A549 (cell line): ENCODE measurements around the gene PEX11B. TPM values are rescaled to one million over a fixed set of nuclear protein-coding genes. Genes with fewer than 3 reads are reported as not detected.
A peak's percentile ranks its signal among the peaks of the same experiment; 100 is the strongest.

Experiments
- ATAC-seq, 2 experiments: fragments of 200-7000 bp in 1 of 2; fragments of >200 bp in 1 of 2; cut with Nextera tagmentation in 1 of 2; cut with Tn5 transposase in 1 of 2; 3 replicates each; pipeline versions ENCODE4 v1.8.0 to v1.9.1; 2018 to 2020; ENCODE audit warnings: mild to moderate bottlenecking in 1 of 2, moderate library complexity in 1 of 2
- CTCF ChIA-PET: fragments of 300-600 bp; sonication (Branson Sonifier 250); formaldehyde crosslinking; extraction: SDS; loops from one replicate; lab custom pipeline; 2021; ENCODE audit warnings: antibody characterized with exemption, inconsistent platforms; lab: Yijun Ruan, JAX
- POLR2A ChIA-PET: fragments of 350-600 bp; formaldehyde crosslinking; extraction: SDS; loops from one replicate; lab custom pipeline; 2021; ENCODE audit warnings: antibody characterized with exemption, inconsistent platforms; lab: Yijun Ruan, JAX
- DNase-seq, 2 experiments: peaks; one replicate each; pipeline versions ENCODE4 v3.0.0 to v3.0.0-alpha.2; 2011 to 2016; ENCODE audit warnings: low read depth in 1 of 2, low spot score in 1 of 2
- FAIRE-seq: peaks from 2 replicates; lab custom pipeline; 2011; peaks lifted over from hg19 to GRCh38; lab: Jason Lieb, UNC
- H3K27ac ChIP-seq, 2 experiments: fragments of >200 bp; sonication (Bioruptor Twin); formaldehyde crosslinking; 3 replicates each; pipeline ENCODE4 v1.5.1; 2016 to 2017
- H3K4me1 ChIP-seq: fragments of >200 bp; sonication (Bioruptor Twin); formaldehyde crosslinking; 3 replicates; pipeline ENCODE4 v1.6.1; 2016
- H3K4me2 ChIP-seq: fragments of >200 bp; sonication (Bioruptor Twin); formaldehyde crosslinking; 3 replicates; pipeline ENCODE4 v1.6.1; 2016
- H3K4me3 ChIP-seq: fragments of >200 bp; sonication (Bioruptor Twin); formaldehyde crosslinking; 3 replicates; pipeline ENCODE4 v1.5.1; 2016
- H3K9me3 ChIP-seq: fragments of >200 bp; sonication (Bioruptor Twin); formaldehyde crosslinking; 3 replicates; pipeline ENCODE4 v1.6.1; 2016
- ATOH8 ChIP-seq: fragments of 250-450 bp; sonication (Bioruptor Pico); IDR thresholded peaks from 2 replicates; pipeline ENCODE4 v1.5.0; 2020; ENCODE audit warnings: low read depth, mild to moderate bottlenecking, moderate library complexity
- CHD2 ChIP-seq: fragments of 150-350 bp; IDR thresholded peaks from 2 replicates; pipeline ENCODE4 v1.6.1; 2014; ENCODE audit warnings: low read length; ENCODE audit not compliant: partially characterized antibody
- CHD4 ChIP-seq: fragments of 200-600 bp; sonication (generic); IDR thresholded peaks from 2 replicates; pipeline ENCODE4 v1.6.1; 2016; ENCODE audit warnings: antibody characterized with exemption, mild to moderate bottlenecking, borderline replicate concordance
- GATA3 ChIP-seq: IDR thresholded peaks from 2 replicates; pipeline ENCODE4 v1.6.1; 2012; ENCODE audit warnings: borderline replicate concordance
- HOXA7 ChIP-seq: fragments of 250-450 bp; sonication (Bioruptor Pico); IDR thresholded peaks from 2 replicates; pipeline ENCODE4 v1.5.0; 2020; ENCODE audit warnings: mild to moderate bottlenecking, moderate library complexity
- HOXB13 ChIP-seq: fragments of 250-450 bp; sonication (Bioruptor Pico); IDR thresholded peaks from 2 replicates; pipeline ENCODE4 v1.5.0; 2020; ENCODE audit warnings: low read depth, mild to moderate bottlenecking, moderate library complexity
- JUN ChIP-seq, 2 experiments: fragments of >200 bp; sonication (Bioruptor Twin); formaldehyde crosslinking; IDR thresholded peaks; 2 replicates in 1 of 2; 3 replicates in 1 of 2; pipeline ENCODE4 v1.6.1; 2016 to 2017
- KDM5A ChIP-seq: fragments of 200-600 bp; sonication (generic); IDR thresholded peaks from 2 replicates; pipeline ENCODE4 v1.6.1; 2016; ENCODE audit warnings: antibody characterized with exemption, mild to moderate bottlenecking
- NPAS2 ChIP-seq: fragments of 250-450 bp; sonication (Bioruptor Pico); IDR thresholded peaks from 2 replicates; pipeline ENCODE4 v1.8.0; 2022; ENCODE audit warnings: mild to moderate bottlenecking, moderate library complexity, borderline replicate concordance
- PBX3 ChIP-seq: IDR thresholded peaks from 2 replicates; pipeline ENCODE4 v1.6.1; 2012
- PHF8 ChIP-seq: fragments of 200-600 bp; sonication (generic); IDR thresholded peaks from 2 replicates; pipeline ENCODE4 v1.6.1; 2016; ENCODE audit warnings: low read depth, mild to moderate bottlenecking, antibody characterized with exemption, moderate library complexity, borderline replicate concordance
- POLR2A ChIP-seq: IDR thresholded peaks from 2 replicates; pipeline ENCODE4 v1.6.1; 2012; ENCODE audit warnings: mild to moderate bottlenecking, low read length
- POLR2AphosphoS2 ChIP-seq: conservative IDR thresholded peaks from 2 replicates; pipeline ENCODE4 v1.6.1; 2012; ENCODE audit warnings: low read length, improper control_type of control experiment, inconsistent platforms
- RAD21 ChIP-seq, 2 experiments: fragments of >200 bp in 1 of 2; sonication (Bioruptor Twin) in 1 of 2; formaldehyde crosslinking in 1 of 2; IDR thresholded peaks in 1 of 2; conservative IDR thresholded peaks in 1 of 2; 2 replicates in 1 of 2; 3 replicates in 1 of 2; pipeline ENCODE4 v1.6.1; 2012 to 2018; ENCODE audit warnings: inconsistent platforms in 1 of 2
- SMC3 ChIP-seq: fragments of >200 bp; sonication (Bioruptor Twin); formaldehyde crosslinking; IDR thresholded peaks from 3 replicates; pipeline ENCODE4 v1.6.1; 2018; ENCODE audit warnings: inconsistent platforms
- SREBF2 ChIP-seq: fragments of 450-650 bp; IDR thresholded peaks from 2 replicates; pipeline ENCODE4 v1.6.1; 2014; ENCODE audit warnings: mild to moderate bottlenecking, moderate library complexity
- WGBS: methylation state at CpG from one replicate; pipeline ENCODE4 v1.1.6; 2017; ENCODE audit errors: missing lambda C conversion rate; 5-methylcytosine and 5-hydroxymethylcytosine counted together
- polyA minus RNA-seq: library from RNA; depleted of rRNA, polyadenylated mRNA; stranded (reverse); fragments of >200 nt; gene quantifications from 2 replicates; pipeline ENCODE4 v1.2.3, GENCODE V29; 2011; rRNA and poly(A)+ RNA removed
- polyA plus RNA-seq, 4 experiments: library from polyadenylated mRNA; depleted of rRNA in 3 of 4; stranded (reverse); fragments of >200 nt; fragmentation: RNase III in 1 of 4; extraction: RNeasy Plus Mini Kit Qiagen cat#74134 plus additional on column Dnase treatment in 1 of 4; gene quantifications; 2 replicates in 3 of 4; 3 replicates in 1 of 4; pipeline ENCODE4 v1.2.3, GENCODE V29; 2011 to 2017
- TF ChIP-seq, protein P1 (sequence below): fragments of 200-600 bp; sonication (generic); IDR thresholded peaks from 2 replicates; pipeline ENCODE4 v1.6.1; 2016; ENCODE audit warnings: antibody characterized with exemption, mild to moderate bottlenecking, moderate library complexity
- TF ChIP-seq, protein P2 (sequence below): IDR thresholded peaks from 2 replicates; pipeline ENCODE4 v1.6.1; 2012

The PEX11B gene, protein sequence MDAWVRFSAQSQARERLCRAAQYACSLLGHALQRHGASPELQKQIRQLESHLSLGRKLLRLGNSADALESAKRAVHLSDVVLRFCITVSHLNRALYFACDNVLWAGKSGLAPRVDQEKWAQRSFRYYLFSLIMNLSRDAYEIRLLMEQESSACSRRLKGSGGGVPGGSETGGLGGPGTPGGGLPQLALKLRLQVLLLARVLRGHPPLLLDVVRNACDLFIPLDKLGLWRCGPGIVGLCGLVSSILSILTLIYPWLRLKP
- polyA plus RNA-seq (2011; rRNA removed) = 35.5 and 40.6 TPM in 2 replicates
- 12.4 and 13.7 TPM in 2 replicates for polyA plus RNA-seq (2012; cell fraction: cytosol; rRNA removed)
- polyA plus RNA-seq (2012; cell fraction: nucleus; rRNA removed) = 8.0 and 11.3 TPM in 2 replicates
- 13.9 to 15.2 TPM (median 14.2 TPM) in 3 replicates for polyA plus RNA-seq (2017; fragmentation: RNase III; extraction: RNeasy Plus Mini Kit Qiagen cat#74134 plus additional on column Dnase treatment)
- polyA minus RNA-seq = 15.0 and 15.8 TPM in 2 replicates

DNA sequence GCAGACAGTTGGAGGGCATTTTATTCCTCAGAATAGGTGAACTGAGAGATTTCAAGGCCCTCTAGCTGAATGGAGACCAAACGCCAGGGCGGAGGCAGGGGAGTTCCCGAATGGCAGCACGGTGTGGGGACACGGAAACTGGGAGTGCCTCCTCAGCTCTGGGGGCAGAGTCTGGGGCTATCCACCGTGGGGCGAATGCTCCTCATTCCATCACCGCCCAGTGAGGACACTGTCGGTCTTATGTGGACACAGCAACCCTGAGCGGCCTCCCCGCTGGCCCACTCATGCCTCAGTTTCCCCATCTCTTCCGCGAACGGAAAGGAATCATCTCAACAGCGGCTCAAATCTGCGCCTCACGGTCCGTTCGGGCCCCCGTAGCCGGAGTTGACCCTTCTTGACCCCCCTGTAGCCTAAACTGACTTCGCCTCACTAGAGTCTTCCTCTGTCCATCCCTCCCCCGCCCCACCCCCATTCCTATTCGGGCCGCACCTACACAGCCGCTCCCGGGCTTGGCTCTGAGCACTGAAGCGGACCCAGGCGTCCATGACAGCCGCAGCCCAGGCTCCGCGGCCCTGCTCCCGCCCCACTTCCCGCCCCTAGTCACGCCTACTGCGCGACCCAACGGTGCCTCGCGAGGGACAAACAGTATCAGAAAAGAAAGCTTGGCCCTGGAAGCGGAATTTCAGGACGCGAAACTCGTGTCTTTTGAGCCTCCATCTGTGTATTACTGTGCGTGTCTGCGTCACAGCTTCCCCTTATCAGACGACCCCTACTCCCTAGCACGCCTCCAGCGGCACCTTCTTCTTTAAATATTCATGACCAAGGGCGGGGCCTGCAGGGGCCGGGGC lies at the start of gene PEX11B:
PEX11B (minus strand) TSS at position 574 of the 848 bp plus-strand sequence; CDS start at position 545, 29 bp downstream.
- Histone ChIP-seq H3K9me3 (no peaks in the 10 kb centered on the region), H3K4me3 (peak within 1 kb of the TSS; percentile 85), H3K4me2 (peak within 1 kb of the TSS; percentile 91), H3K4me1 (peaks cover 10% of the 10 kb centered on the region), H3K27ac (peak within 1 kb of the TSS; percentile 85 to 92)
- DNase-seq (peak; percentile 87 to 89), FAIRE-seq (no peak), ATAC-seq (peak; percentile 89 to 95)
- CTCF ChIA-PET = interaction anchor here (1.0 to 2.0 kb wide), 7 partner anchors 8 to 89 kb away, joined by 3 to 17 read pairs (median 6); partner anchors contain the start of genes ITGA10, NUDT17 and RBM8A
- TF ChIP-seq, protein P1, sequence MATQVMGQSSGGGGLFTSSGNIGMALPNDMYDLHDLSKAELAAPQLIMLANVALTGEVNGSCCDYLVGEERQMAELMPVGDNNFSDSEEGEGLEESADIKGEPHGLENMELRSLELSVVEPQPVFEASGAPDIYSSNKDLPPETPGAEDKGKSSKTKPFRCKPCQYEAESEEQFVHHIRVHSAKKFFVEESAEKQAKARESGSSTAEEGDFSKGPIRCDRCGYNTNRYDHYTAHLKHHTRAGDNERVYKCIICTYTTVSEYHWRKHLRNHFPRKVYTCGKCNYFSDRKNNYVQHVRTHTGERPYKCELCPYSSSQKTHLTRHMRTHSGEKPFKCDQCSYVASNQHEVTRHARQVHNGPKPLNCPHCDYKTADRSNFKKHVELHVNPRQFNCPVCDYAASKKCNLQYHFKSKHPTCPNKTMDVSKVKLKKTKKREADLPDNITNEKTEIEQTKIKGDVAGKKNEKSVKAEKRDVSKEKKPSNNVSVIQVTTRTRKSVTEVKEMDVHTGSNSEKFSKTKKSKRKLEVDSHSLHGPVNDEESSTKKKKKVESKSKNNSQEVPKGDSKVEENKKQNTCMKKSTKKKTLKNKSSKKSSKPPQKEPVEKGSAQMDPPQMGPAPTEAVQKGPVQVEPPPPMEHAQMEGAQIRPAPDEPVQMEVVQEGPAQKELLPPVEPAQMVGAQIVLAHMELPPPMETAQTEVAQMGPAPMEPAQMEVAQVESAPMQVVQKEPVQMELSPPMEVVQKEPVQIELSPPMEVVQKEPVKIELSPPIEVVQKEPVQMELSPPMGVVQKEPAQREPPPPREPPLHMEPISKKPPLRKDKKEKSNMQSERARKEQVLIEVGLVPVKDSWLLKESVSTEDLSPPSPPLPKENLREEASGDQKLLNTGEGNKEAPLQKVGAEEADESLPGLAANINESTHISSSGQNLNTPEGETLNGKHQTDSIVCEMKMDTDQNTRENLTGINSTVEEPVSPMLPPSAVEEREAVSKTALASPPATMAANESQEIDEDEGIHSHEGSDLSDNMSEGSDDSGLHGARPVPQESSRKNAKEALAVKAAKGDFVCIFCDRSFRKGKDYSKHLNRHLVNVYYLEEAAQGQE = peak; percentile 78
- peak; percentile 26; the same call in 1 of the 2 replicates for TF ChIP-seq GATA3
- peak; percentile 35 to 64; a peak in 3 of 5 replicates for TF ChIP-seq JUN (IDR thresholded peaks at IDR 0.05)
- TF ChIP-seq PHF8 = peak; percentile 34
- peak; percentile 82 for TF ChIP-seq CHD2
- peak; percentile 81; the same call in 1 of the 2 replicates for TF ChIP-seq KDM5A
- no peak for TF ChIP-seq NPAS2 (CRISPR knock-in tag)
- TF ChIP-seq SMC3 = 0 out of 3 replicates have a peak, but pooled peaks have one; percentile 5
- TF ChIP-seq, protein P2, sequence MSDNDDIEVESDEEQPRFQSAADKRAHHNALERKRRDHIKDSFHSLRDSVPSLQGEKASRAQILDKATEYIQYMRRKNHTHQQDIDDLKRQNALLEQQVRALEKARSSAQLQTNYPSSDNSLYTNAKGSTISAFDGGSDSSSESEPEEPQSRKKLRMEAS = peak; percentile 62
- TF ChIP-seq POLR2A = peak; percentile 45
- no peak for TF ChIP-seq CHD4
- POLR2A ChIA-PET = interaction anchor here (0.7 to 2.5 kb wide), 8 partner anchors 9 to 120 kb away, joined by 4 to 23 read pairs (median 6); partner anchors contain the start of genes ANKRD34A, LIX1L, PIAS3 and POLR3GL
- WGBS = 1% methylated on average over 33 of the region's 51 CpGs

- no peak for FAIRE-seq
- TF ChIP-seq GATA3 = no peak
- no peak for TF ChIP-seq PBX3
- TF ChIP-seq ATOH8 (CRISPR knock-in tag) = no peak
- no peak for TF ChIP-seq HOXA7
- no peak for TF ChIP-seq HOXB13 (CRISPR knock-in tag)
- no peak for TF ChIP-seq POLR2AphosphoS2
- TF ChIP-seq RAD21 (conservative IDR thresholded peaks at IDR 0.05 in 1 of 2, IDR thresholded peaks at IDR 0.05 in 1 of 2) = no peak
- no peak for TF ChIP-seq SREBF2
- DNase-seq = no peak
- Histone ChIP-seq H3K4me2 (no peak overlapping the region), H3K4me3 (no peak overlapping the region), H3K4me1 (peaks cover 22% of the 10 kb centered on the region), H3K9me3 (peaks cover 10% of the 10 kb centered on the region; the same call in 2 of the 3 replicates), H3K27ac (no peak overlapping the region)
- POLR2A ChIA-PET = no interaction called here
- CTCF ChIA-PET = interaction anchor here (0.7 to 9.1 kb wide), 7 partner anchors 10 to 123 kb away, joined by 3 to 110 read pairs (median 4); no protein-coding TSS in a partner anchor
- no peak for ATAC-seq
- 36% methylated on average over 2 of the region's 2 CpGs for WGBS
These were observed 48.8 kb upstream of the PEX11B start for GRCh38 chr1:145967288-145967687.
